Middle frontal gyrus (tissue), 1 donor: ENCODE data around the gene LAMTOR3.

Source experiments
- DNase-seq: peaks from one replicate; pipeline ENCODE4 v3.0.0-alpha.2; 2015; ENCODE audit warnings: low spot score; ENCODE audit errors: extremely low spot score

LAMTOR3 gene, protein sequence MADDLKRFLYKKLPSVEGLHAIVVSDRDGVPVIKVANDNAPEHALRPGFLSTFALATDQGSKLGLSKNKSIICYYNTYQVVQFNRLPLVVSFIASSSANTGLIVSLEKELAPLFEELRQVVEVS

DNA sequence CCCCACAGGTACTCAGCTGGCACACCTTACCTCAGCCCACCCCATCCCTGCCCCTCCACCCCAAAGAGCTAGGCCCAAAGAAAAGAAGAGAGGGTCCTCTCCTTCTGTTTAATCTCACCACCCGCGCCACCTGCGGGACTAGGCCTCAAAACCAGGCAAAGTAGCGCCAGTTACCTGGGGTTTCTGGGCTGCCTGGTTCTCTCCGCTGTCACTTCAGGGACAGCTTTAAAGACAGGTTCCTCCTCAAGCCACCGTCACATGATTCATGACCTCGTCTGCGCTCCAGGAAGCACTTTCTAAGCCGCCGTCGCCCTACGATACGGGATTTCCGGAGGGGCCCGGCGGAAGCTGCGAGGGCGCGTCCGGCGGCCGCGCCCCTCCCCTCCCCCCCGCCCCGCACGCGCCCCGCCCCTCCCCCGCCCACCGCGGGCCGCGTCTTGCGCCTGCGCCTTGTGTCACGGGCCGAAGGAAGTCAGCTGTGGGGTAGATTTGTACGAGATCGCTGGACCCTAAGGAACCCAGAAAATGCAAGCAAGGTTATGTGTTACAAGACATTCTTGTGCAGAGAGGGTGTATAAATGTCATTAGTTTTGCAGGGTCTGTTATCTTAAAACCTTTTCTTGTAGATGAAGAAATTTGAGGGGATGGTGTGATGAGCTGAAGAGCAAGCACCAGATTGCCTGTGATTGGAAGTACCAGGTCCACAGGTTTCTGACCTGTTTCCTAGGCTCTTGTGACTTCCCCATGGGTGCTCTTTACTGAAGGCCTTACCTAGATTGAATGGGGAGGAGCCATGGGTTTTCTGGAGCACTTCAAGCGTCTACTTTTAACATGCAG, at the start of gene LAMTOR3:
Gene LAMTOR3, minus strand, starts transcription at position 267 of the 837 bp plus-strand sequence. CDS start 464 bp downstream, outside the sequence.
- peak; percentile 77 for DNase-seq

DNA sequence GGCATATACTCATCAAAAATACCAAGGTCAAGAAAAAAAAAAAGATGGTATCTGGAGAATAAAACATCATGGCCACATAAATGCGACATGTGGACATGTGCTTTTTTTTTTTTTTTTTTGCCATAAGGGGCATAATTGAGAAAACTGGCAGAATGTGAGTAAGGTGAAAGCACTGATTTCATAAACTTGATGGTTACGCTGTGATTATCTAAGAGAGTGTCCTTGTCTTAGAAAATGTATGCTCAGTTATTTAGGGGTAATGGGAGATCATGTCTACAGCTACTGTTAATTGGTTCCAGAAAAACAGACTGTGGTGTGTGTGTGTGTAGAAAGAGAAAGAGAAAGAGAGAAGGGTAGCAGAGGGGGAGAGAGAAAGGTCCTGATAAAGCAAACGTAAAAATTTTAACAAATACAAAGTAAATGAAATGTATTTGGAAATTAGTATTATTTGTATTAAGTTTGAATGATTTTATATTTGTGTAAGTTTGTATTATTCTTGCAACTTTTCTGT, 44.1 kb upstream of the LAMTOR3 start:
- no peak for DNase-seq

DNA sequence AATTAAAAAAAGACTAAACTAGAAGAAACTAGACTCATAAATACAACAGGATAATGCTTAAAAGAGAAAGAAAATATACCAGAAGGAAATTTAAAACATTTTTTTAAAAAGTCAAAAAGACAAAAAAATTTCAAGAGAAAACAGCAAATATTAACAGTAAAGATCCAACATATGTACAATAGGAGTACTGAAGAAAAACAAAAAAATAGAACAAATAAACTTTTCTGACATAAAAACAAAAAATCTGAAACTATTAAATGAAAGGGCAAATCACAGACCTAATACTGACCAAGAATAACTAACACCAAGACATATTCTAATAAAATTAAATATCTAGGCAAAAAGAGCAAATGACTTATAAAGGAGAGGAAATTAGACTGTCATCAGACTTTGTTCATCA, 40.7 kb upstream of the LAMTOR3 start:
- DNase-seq: no peak

DNA sequence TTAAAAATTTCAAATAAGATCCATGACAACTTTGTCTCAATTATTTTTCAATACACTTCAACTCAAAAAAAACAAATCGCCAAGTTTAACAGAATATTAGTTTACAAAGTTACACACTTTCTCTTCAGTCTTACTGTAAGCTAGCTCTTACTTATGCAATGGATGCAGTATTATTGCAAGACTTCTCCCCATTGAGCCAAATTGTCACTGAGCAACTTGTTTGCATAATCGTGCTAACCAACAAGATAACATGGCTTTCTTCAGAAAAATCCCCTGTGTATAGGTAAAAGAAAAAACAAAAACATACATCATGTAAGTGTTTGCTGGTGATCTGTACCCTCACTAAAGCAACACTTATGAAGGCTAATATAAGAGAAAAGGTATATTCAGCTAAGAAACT, 33.3 kb upstream of the LAMTOR3 start:
- DNase-seq: no peak

DNA sequence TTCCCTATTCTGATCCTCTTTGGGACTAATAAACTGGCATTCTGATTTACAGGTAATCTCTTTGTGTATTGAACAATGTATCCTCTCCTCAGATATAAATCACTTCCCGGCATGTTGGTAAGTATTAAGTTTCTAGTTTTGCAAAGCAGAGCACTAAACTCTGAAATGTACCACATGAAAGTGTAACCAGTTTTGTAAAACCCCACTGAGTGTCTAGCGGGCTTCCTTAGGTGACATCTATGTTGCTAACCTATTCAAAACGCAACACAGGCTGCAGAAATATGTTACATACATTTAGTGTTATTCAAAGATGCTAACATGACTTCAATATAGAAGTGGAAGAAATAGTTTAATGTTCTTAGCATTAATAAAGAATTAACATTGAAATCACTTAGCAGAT, 26.9 kb upstream of the LAMTOR3 start:
- no peak for DNase-seq

DNA sequence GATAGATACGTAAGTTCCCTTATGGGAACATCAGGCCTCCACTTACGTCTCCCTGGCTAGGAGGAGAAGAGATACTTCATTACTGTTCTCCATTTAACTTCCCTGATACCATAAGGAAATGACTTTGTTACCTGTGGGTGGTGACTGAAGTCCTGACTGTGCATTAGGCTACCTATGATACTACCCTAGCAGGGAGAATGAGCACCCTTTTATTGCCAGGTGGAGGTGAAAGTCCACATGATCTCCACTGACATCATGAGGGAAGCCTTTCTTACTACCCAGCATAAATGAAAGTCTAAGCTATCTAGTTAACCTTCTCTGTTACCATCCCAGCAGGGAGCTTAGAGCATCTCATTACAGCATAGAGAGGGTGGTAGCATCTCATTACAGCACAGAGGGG, 24.4 kb upstream of the LAMTOR3 start:
- no peak for DNase-seq

DNA sequence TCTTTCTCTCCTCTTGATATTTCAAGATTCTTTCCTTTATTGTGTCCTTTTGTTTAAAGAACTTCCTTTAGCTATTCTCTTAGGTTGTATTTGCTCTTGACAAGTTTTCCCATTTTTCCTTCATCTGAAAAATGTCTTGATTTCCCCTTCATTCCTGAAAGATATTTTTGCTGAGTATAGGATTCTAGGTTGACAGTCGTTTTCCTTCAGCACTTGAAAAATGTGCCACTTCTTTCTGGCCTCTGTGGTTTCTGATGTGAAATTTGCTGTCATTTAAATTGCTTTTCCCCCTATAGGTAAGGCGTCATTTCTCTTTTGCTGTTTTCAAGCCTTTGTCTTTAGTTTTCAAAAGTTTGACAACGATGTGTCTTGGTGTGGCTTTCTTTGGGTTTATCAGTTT, 23.3 kb upstream of the LAMTOR3 start:
- DNase-seq: no peak

DNA sequence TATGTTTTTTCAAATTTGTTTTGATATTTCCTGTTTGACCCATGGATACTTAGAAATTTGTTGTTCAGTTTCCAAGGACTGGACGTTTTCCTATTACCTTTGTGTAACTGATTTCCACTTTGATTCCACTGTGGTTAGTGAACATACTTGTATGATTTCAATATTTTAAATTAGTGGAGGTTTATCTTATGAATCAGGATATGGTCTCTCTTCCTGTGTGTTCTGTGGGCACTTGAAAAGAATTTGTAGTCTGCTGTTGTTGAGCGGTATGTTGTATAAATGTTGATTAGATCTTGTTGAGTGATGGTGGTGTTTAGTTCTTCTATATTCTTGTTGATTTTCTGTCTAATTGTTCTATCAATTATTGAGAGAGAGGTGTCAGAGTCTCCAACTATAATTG, 21.2 kb upstream of the LAMTOR3 start:
- DNase-seq: no peak

DNA sequence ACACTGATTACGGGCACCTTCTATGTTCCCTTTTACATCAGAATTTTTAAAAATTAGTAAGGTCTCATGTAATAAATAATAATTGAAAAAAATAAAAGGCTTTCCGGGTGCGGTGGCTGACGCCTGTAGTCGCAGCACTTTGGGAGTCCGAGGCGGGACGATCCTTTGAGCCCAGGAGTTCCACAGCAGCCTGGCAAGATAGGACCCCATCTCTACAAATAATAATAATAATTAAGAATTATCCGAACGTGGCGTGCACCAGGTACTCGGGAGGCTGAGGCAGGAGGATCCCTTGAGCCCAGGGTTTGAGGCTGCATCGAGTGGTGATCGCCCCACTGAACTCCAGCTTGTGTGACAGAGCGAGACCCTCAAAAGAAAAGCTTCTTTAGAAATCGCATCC, 771 bp upstream of the LAMTOR3 start:
- no peak for DNase-seq

DNA sequence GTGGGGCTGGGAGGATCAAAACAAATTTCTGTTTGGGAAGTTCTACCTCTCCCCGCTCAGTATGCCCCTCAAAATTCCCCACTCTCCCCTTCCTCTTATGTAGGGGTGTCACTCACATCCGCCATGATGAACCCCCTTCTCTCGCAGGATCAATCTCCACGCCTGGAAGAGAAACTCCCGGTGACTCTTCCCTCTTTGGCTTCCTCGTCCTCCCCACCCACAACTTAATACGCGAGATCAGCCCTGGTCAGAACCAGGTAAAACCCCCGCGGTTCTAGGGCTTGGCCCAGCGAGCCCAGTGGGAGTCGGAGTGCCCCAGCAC, 427 bp downstream of the LAMTOR3 start:
- DNase-seq: no peak

DNA sequence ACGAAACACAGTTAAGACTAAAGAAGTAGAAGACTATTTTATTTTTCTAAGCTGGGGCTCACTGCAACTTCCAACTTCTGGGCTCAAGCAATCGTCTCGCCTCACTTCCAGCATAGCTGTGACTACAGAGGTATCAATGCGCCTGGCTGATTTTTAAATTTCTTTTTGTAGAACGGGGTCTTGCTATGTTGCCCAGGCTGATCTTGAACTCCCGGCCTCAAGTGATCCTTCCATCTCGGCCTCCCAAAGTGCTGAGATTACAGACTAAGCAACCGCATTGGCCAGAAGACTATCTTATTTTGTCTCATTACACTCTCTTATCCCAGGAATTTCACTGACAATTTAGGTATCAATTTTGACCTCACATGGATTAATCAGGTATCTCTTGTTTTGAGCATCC, 1.2 kb downstream of the LAMTOR3 start:
- DNase-seq: no peak

DNA sequence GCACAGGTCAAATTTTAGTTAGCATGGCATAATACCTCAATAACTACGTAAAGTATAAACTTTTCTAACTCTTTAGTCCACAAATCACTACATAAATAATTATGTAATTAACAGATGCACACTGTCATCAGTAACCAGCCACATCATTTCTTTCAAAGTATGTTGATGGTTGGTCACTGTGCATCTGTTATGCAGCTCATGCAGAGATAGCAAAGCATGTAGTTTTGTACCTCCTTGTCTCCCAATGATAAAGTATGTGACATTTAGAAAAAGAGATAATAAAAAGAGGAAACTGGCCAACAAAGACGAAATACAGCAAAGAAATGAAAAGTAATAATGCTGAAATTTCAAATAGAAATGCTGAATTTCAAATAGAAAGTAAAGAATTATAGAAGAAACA, 2.9 kb downstream of the LAMTOR3 start:
- DNase-seq: no peak

DNA sequence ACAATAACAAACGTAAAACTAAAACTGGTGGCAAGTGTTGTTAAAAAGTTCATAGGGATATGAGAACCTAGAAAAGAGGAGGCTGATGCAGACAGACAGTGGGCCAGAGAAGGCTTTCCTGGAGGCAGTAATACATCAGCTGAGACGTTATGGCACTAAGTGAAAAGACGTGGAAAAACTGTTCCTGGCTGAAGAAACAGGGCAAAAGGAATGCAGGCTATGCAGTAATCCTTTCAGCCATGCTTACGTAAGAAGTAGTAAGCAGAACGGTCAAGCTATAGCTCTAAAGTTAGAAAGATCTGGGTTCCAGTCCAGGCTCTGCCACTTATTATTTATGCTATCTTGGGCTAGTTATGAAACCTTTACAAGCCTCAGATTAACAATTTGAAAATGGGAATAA, 6.4 kb downstream of the LAMTOR3 start:
- no peak for DNase-seq

DNA sequence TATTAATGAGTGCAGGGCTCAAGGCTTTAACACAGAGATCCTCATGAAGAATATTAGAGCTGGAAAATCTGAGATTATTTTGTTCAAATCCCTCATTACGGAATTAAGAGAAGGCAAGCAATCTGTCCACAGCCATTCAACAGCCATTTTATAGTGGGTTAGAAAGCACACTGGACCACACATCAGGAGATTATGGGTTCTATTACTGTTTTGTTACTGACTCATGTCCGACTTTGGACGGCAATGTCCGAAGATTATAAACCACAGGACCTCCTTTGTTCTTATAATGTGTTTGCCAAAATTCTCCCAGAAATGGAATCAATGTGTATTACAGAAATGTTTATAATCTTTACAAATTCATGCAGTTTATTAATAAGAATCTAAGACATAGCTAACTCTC, 8.1 kb downstream of the LAMTOR3 start:
- DNase-seq: no peak

DNA sequence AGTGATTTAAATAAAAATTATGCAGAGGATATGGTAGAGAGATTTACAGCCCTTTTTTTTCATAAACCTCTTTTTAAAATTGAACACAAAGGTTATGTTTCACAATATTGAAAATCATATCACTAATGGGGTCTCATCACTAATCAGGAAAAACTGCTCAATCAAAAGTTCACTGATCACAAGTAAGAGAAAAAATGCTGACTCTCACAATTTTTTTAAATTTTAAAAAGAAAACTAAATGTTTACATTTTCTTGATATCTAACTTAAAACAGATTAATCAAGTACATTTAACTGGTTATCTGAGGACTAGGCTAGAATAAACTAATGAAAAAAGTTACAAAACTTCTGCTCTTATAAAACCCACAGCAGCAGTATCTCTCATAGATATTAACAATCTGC, 8.5 kb downstream of the LAMTOR3 start:
- no peak for DNase-seq

DNA sequence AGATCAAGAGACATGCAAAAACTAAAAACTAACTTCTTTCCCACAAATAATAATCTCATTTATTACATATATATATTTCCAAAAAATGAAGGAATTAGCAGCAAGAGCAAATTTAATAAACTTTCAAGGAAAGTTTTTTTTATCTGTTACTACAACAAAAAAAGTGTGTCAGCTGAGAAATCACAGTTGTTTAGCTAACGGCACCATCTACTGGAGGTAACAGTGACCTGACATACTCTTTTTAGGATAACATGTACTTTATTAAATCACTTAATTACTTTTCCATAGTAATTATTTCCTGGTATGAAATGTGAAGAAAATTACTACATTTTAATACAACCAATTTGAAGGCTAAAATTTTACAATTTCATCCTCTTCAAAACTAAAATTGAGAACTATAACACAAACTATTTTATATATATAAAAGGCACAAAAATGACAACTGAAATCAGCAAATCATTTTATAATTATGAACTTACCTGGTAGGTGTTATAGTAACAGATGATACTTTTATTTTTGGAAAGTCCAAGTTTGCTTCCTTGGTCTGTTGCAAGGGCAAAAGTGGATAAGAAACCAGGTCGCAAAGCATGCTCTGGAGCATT, 9.1 kb downstream of the LAMTOR3 start:
- no peak for DNase-seq

DNA sequence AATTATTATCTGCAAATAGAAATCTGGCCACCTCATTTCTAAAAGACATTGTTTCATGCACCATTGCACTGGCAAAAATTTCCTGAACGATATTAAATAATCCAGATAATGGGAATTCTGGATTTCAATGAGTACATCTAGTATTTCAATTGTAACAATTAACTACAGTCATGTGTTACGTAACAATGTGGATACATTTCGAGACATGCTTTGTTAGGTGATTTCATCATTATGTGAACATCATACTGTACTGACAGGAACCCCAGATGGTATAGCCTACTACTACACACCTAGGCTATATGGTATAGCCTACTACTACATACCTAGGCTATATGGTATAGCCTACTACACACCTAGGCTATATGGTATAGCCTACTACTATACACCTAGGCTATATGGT, 14.8 kb downstream of the LAMTOR3 start:
- no peak for DNase-seq

DNA sequence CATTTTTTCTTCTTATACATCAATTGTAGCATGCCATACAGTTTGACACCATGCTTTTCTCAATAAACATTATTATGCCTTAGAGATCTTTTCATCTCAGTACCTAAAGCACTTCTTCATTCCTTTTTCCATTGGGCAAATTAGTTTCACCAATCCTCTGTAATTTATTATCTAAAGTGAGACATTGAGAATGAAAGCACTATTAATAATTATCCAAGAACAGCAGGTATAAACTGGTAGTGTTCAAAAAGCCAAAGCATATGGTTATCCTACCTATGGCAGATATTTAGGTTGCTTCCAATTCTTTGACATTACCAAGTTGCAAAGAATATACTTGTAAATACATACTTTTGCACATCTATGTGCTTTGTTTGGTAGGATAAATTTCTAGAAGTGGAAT, 15.6 kb downstream of the LAMTOR3 start:
- DNase-seq: no peak

DNA sequence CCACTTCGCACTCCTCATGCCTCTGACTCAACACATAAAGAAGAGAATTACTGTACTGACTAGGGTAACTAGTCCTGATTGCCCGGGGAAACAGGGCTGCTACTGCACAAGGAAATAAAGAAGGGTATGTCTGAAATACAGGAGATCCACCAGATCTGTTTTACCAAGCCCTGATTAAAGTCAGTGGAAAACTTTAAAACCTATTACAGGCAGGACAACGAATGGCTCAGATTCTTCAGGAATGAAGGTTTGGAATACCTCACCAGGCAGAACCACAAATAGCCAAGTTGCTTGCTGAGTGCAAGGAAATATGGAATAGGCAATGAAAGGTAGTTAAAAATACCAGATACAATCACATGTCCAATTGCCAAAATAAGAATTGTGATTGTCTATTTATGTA, 17.3 kb downstream of the LAMTOR3 start:
- DNase-seq: no peak

DNA sequence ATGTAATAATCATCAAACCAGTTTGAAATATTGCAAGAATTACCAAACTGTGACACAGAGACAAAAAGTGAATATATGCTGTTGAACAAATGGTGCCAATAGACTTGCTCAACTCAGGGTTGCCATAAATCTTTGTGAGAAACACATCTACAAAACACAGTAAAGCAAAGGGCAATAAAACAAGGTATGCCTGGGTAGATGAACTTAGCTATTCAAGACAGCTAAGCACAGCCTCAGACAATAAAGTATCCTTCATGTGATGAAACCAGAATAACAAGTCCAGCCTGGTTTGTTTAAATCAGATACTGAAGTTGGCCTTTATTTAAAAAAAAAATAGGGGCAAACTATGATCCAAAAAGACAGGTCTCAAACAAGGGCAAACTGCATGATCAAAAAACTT, 19.2 kb downstream of the LAMTOR3 start:
- no peak for DNase-seq

DNA sequence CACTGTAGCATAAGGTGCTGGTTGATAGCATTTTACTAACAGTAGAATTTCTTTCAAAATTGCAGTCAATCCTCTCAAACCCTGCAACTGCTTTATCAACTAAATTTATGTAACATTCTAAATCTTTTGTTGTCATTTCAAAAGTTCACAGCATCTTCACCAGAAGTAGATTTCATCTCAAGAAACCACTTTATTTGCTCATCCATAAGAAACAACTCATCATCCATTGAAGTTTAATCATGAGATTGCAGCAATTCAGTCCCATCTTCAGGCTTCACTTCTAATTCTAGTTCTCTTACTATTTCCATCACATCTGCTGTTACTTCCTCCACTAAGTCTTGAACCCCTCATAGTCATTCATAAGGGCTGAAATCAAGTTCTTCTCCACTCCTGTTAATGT, 21.7 kb downstream of the LAMTOR3 start:
- no peak for DNase-seq

DNA sequence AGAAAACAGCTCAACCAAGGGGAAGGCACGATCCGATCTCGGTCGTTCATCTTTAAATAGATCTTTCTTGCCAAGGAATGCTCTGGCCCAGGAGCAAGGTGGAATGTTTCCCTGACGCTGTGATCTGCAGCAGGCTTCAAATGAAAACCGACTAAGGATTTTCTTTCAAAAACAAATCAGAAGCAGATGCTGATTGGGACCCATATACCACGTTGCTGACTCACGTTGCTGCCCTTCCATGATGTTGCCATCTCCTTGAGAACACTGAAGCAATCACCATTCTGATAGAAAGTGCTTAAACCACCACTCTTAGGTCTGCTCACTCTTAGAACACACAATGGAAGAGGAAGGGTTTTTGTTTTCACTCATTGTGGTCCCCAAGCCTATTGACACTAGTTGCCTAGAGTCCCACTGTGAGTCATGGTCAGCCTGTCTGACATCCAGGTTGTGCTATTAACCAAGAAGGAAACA, 26.1 kb downstream of the LAMTOR3 start:
- DNase-seq: no peak

DNA sequence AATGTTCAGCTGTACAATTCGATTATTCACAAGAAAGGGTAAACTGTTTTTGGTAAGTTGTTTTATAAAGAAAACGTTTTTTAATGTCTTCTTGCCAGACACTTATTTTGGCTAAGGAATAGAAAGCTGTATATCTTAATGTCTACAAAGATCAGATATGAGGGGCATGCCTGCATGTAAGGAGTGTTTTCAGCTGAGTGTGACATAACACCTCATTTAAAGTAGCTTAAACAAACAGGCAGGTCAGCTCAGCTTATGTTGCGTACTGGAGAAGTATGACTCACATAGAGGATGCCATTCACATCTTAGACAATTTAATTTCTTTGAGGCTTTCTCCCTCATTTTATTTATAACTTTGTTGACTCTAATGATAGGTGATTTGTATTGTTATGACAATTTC, 30.4 kb downstream of the LAMTOR3 start:
- no peak for DNase-seq
